AG04449 (cell line): Measurements from ENCODE around the gene CEBPE.

Experiments
- CTCF ChIA-PET: fragments of 350-600 bp; formaldehyde crosslinking; extraction: SDS; loops from one replicate; lab custom pipeline; 2021; ENCODE audit warnings: antibody characterized with exemption; lab: Yijun Ruan, JAX
- POLR2A ChIA-PET: fragments of 400-600, 350-600 bp; formaldehyde crosslinking; extraction: SDS; loops from one replicate; lab custom pipeline; 2020; ENCODE audit warnings: antibody characterized with exemption, inconsistent platforms; lab: Yijun Ruan, JAX
- DNase-seq: peaks from one replicate; pipeline ENCODE4 v3.0.0-alpha.2; 2010; ENCODE audit warnings: low read depth, low spot score
- H3K4me3 ChIP-seq: 2 replicates; pipeline ENCODE4 v1.5.1; 2011; ENCODE audit warnings: low read depth, mild to moderate bottlenecking, control low read depth, low read length
- TF ChIP-seq, protein P1 (sequence below): IDR thresholded peaks from one replicate; pipeline ENCODE4 v1.5.1; 2011; ENCODE audit warnings: mild to moderate bottlenecking, moderate library complexity, low read length, control low read depth, inconsistent platforms; ENCODE audit not compliant: insufficient read depth; ENCODE audit errors: missing control alignments

CEBPE gene

GRCh38 chr14:23154964-23155587 lies 36.0 kb upstream of the CEBPE start:
- POLR2A ChIA-PET = interaction anchor here (0.7 to 1.4 kb wide), 3 partner anchors 19 to 26 kb away, joined by 3 to 4 read pairs (median 3); no protein-coding TSS in a partner anchor
- no peak overlapping the region for H3K4me3 ChIP-seq
- peak; percentile 61 for DNase-seq
- TF ChIP-seq, protein P1, sequence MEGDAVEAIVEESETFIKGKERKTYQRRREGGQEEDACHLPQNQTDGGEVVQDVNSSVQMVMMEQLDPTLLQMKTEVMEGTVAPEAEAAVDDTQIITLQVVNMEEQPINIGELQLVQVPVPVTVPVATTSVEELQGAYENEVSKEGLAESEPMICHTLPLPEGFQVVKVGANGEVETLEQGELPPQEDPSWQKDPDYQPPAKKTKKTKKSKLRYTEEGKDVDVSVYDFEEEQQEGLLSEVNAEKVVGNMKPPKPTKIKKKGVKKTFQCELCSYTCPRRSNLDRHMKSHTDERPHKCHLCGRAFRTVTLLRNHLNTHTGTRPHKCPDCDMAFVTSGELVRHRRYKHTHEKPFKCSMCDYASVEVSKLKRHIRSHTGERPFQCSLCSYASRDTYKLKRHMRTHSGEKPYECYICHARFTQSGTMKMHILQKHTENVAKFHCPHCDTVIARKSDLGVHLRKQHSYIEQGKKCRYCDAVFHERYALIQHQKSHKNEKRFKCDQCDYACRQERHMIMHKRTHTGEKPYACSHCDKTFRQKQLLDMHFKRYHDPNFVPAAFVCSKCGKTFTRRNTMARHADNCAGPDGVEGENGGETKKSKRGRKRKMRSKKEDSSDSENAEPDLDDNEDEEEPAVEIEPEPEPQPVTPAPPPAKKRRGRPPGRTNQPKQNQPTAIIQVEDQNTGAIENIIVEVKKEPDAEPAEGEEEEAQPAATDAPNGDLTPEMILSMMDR = no peak
- CTCF ChIA-PET = interaction anchor here (1.0 to 4.6 kb wide), 4 partner anchors 11 to 34 kb away, joined by 3 to 23 read pairs (median 8); no protein-coding TSS in a partner anchor

GRCh38 chr14:23153851-23154796 lies 35.1 kb upstream of the CEBPE start:
- DNase-seq = no peak
- H3K4me3 ChIP-seq = peak overlapping the region; percentile 13
- TF ChIP-seq, protein P1 = no peak
- ChIA-PET POLR2A (interaction anchor here (0.8 to 1.4 kb wide), 2 partner anchors 23 to 27 kb away, joined by 3 to 4 read pairs; no protein-coding TSS in a partner anchor), CTCF (interaction anchor here (0.7 to 1.6 kb wide), 8 partner anchors 11 to 85 kb away, joined by 3 to 5 read pairs (median 4); no protein-coding TSS in a partner anchor)

- TF ChIP-seq, protein P1 = no peak
- CTCF ChIA-PET = interaction anchor here (0.9 to 1.7 kb wide), 6 partner anchors 9 to 35 kb away, joined by 3 to 8 read pairs (median 4); no protein-coding TSS in a partner anchor
- no peak overlapping the region for H3K4me3 ChIP-seq
- DNase-seq = no peak
- POLR2A ChIA-PET = no interaction called here
Measured at GRCh38 chr14:23151342-23151741, 32.3 kb upstream of the CEBPE start.

GRCh38 chr14:23149745-23150144 lies 30.7 kb upstream of the CEBPE start:
- ChIA-PET CTCF (interaction anchor here (0.8 to 3.0 kb wide), 4 partner anchors 9 to 37 kb away, joined by 3 to 8 read pairs (median 4); no protein-coding TSS in a partner anchor), POLR2A (no interaction called here)
- DNase-seq = no peak
- TF ChIP-seq, protein P1 = no peak
- no peak overlapping the region for H3K4me3 ChIP-seq

DNA sequence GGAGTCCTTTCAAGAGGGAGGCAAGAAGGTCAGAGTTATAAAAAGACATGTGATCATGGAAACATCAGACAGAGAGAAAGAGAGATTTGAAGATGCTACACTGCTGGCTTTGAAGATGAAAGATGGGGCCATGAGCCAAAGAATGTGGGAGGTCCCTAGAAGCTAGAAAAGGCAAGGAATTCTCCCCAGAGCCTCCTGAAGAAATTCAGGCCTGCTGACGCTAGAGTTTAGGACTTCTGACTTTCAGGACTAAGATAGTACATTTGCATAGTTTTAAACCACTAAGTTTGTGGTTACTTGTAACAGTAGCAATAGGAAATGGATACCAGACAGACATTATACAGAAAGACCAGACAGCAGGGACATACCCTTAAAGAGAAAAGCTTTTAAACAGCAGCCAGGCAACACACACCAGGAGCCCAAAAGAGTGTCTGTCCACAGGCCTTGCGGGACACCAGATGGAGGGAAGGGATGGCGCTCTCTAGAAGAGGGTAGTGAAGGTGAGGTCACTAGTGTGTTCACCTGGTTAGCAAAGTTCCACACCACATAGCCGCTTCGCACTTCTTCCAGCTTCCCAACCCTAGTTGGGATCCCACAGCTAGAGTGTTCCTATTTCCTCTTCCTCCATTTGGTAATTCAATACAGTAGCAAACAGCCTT lies 29.7 kb upstream of the CEBPE start:
- CTCF ChIA-PET = interaction anchor here (3.0 kb wide), 1 partner anchor 38 kb away, joined by 8 read pairs; no protein-coding TSS in a partner anchor
- TF ChIP-seq, protein P1 = no peak
- no peak for DNase-seq
- POLR2A ChIA-PET = no interaction called here
- no peak overlapping the region for H3K4me3 ChIP-seq
